ENCODE data around the gene PSTK.
A peak's percentile ranks its signal among the peaks of the same experiment; 100 is the strongest.

- TF ChIP-seq CTCF (IDR thresholded peaks at IDR 0.05; ENCODE audit: poor library complexity, severe bottlenecking) (peak; percentile 13), REST (IDR thresholded peaks at IDR 0.05; ENCODE audit: borderline replicate concordance) (no peak), SMC3 (conservative IDR thresholded peaks at IDR 0.05; ENCODE audit: poor library complexity) (no peak), POLR2AphosphoS5 (IDR thresholded peaks at IDR 0.05) (no peak), RAD21 (conservative IDR thresholded peaks at IDR 0.05) (no peak)
Measured at GRCh38 chr10:122981066-122981464, 864 bp downstream of the PSTK start.

Data from neural cell (in vitro differentiated cells).